ENCODE data around the gene MAPK1.
"Not testable (repeated sequence)": the region's sequence is repeated elsewhere in the genome, so short reads cannot be mapped to it uniquely, and the experiment has no call there.

- not testable (repeated sequence) for TF ChIP-seq CTCF, POLR2AphosphoS5, POLR2A (IDR thresholded peaks at IDR 0.05)
Measured at GRCh38 chr22:21805325-21805724, 62.1 kb downstream of the MAPK1 start.
